Ovary (tissue), 9 donors: Measurements from ENCODE around the gene CYSTM1. TPM values are rescaled to one million over a fixed set of nuclear protein-coding genes. Genes with fewer than 3 reads are reported as not detected.
"Not testable (repeated sequence)": the region's sequence is repeated elsewhere in the genome, so short reads cannot be mapped to it uniquely, and the experiment has no call there.

Experiments used
- DNase-seq, 5 donors: peaks; one replicate each; pipeline ENCODE4 v3.0.0-alpha.2; 2019 to 2020
- H3K27ac ChIP-seq, 2 donors: fragments of 200-600 bp; one replicate each; pipeline versions ENCODE4 v1.5.1 to v1.8.0; 2019 to 2022
- H3K27me3 ChIP-seq: fragments of 200-600 bp; one replicate; pipeline ENCODE4 v1.8.0; 2022
- H3K36me3 ChIP-seq: fragments of 200-600 bp; sonication (generic); one replicate; pipeline ENCODE4 v1.5.1; 2019
- H3K4me1 ChIP-seq: one replicate; pipeline ENCODE4 v1.8.1; 2013; ENCODE audit warnings: mild to moderate bottlenecking, moderate library complexity; ENCODE audit not compliant: insufficient read depth
- H3K4me3 ChIP-seq: fragments of 200-600 bp; sonication (generic); one replicate; pipeline ENCODE4 v1.5.1; 2017
- H3K9me3 ChIP-seq, 2 donors: fragments of 200-600 bp in 1 of 2; sonication (generic) in 1 of 2; one replicate each; pipeline versions ENCODE4 v1.5.1 to v1.8.1; 2013 to 2019; ENCODE audit warnings: mild to moderate bottlenecking in 1 of 2, moderate library complexity in 1 of 2
- CTCF ChIP-seq, 3 donors: fragments of 450-650 bp in 2 of 3; fragments of 200-600 bp in 1 of 3; IDR thresholded peaks; one replicate each; pipeline versions ENCODE4 v1.5.1 to v1.8.0; 2016 to 2022; ENCODE audit warnings: antibody characterized with exemption in 3 of 3, mild to moderate bottlenecking in 1 of 3
- EP300 ChIP-seq: sonication (generic); formaldehyde crosslinking; IDR thresholded peaks from one replicate; pipeline ENCODE4 v1.6.1; 2017; ENCODE audit warnings: antibody characterized with exemption
- POLR2A ChIP-seq: fragments of 450-650 bp; IDR thresholded peaks from one replicate; pipeline ENCODE4 v1.6.1; 2017; ENCODE audit warnings: antibody characterized with exemption, mild to moderate bottlenecking, moderate library complexity
- WGBS, 3 donors: extraction: QIAGEN DNeasy Blood & Tissue Kit in 1 of 3; methylation state at CpG; one replicate each; pipeline versions ENCODE4 v1.1.5 to v1.1.7; 2013 to 2017; 5-methylcytosine and 5-hydroxymethylcytosine counted together
- intact Hi-C, 4 donors: fragments of 100-400 bp; cut with DNase I; formaldehyde crosslinking; loops; one replicate each; pipeline versions ENCODE4 v1.11.0 to v1.15.1; 2022 to 2023
- polyA plus RNA-seq, 2 donors: library from polyadenylated mRNA; stranded (reverse); fragments of 200-250 nt in 1 of 2; fragments of 350-450 nt in 1 of 2; fragmentation: Illumina TruSeq in 1 of 2; extraction: RNeasy Lipid Tissue Mini Kit (QIAGEN cat#74804) in 1 of 2; gene quantifications; one replicate each; pipeline ENCODE4 v1.2.3, GENCODE V29; 2013 to 2014
- total RNA-seq, 7 donors: library from RNA; depleted of rRNA in 2 of 7; stranded (reverse); fragments of >200 nt in 2 of 7; fragmentation: NEBNext Ultra II Directional in 3 of 7; extraction: Animal tissue kit (Norgen Biotek cat#: 25700) in 3 of 7; gene quantifications; one replicate each; pipeline versions ENCODE4 v1.1.0 to v1.2.4, GENCODE V29; 2016 to 2023
- donor health status: DM: no; HTN: no; CAD: no; lungs with moderate emphysema.
- donor health status: DM: no; HTN: no; CAD: no.
- donor health status: Bipolar disorder and iron deficiency.
- donor health status: DM: yes; HTN: yes; CAD: no.
- donor health status: DM: no; HTN: no; CAD: no.
- donor health status: DM: yes; HTN: yes; CAD: no.

CYSTM1 gene
- total and polyA plus RNA-seq, 9 donors: 24.6 to 143 (median 40.5) TPM

- no peaks in the 10 kb centered on the region for H3K4me1 ChIP-seq
- WGBS, 3 donors: 67 to 85% (median 82%) methylated on average over 7 of the region's 7 CpGs
- H3K4me3 ChIP-seq: no peak overlapping the region
- DNase-seq: no peak
- no peak overlapping the region for H3K27ac ChIP-seq
- H3K27me3 ChIP-seq: no peaks in the 10 kb centered on the region
- no peak for TF ChIP-seq CTCF (IDR thresholded peaks at IDR 0.05)
- TF ChIP-seq POLR2A: no peak
- no peak for TF ChIP-seq EP300
- no peaks in the 10 kb centered on the region for H3K36me3 ChIP-seq
- no peaks in the 10 kb centered on the region for H3K9me3 ChIP-seq
- intact Hi-C loops: loop anchor here in 3 of 4 donors (5.0 to 10.0 kb wide), 2 partner anchors 69 to 367 kb away; no protein-coding TSS in a partner anchor
These were observed 23.6 kb upstream of the CYSTM1 start for GRCh38 chr5:140151144-140152021.

- 74 to 80% (median 74%) methylated on average over 22 to 23 of the region's 23 CpGs for WGBS, 3 donors
- no peaks in the 10 kb centered on the region for H3K27me3 ChIP-seq
- no peak overlapping the region for H3K4me3 ChIP-seq
- H3K4me1 ChIP-seq: no peaks in the 10 kb centered on the region
- no peak for DNase-seq
- intact Hi-C loops: loop anchor here in 3 of 4 donors (5.0 to 10.0 kb wide), 2 partner anchors 70 to 368 kb away; no protein-coding TSS in a partner anchor
- H3K9me3 ChIP-seq: no peaks in the 10 kb centered on the region
- no peak overlapping the region for H3K27ac ChIP-seq
- no peaks in the 10 kb centered on the region for H3K36me3 ChIP-seq
- TF ChIP-seq CTCF (IDR thresholded peaks at IDR 0.05) (no peak), EP300 (no peak), POLR2A (no peak)
These were observed 22.7 kb upstream of the CYSTM1 start for GRCh38 chr5:140152022-140152999.

- Histone ChIP-seq H3K27ac (no peak overlapping the region), H3K9me3 (no peaks in the 10 kb centered on the region), H3K4me3 (no peak overlapping the region), H3K4me1 (no peaks in the 10 kb centered on the region), H3K27me3 (no peaks in the 10 kb centered on the region), H3K36me3 (no peaks in the 10 kb centered on the region)
- TF ChIP-seq POLR2A (no peak), EP300 (no peak), CTCF (IDR thresholded peaks at IDR 0.05) (no peak)
- intact Hi-C loops: loop anchor here in 3 of 4 donors (5.0 to 10.0 kb wide), 2 partner anchors 71 to 368 kb away; no protein-coding TSS in a partner anchor
- WGBS, 3 donors: 59 to 64% (median 59%) methylated on average over 7 of the region's 7 CpGs
- DNase-seq: no peak
These were observed 21.7 kb upstream of the CYSTM1 start for GRCh38 chr5:140153255-140153654.

- Histone ChIP-seq H3K27me3 (no peaks in the 10 kb centered on the region), H3K4me3 (no peak overlapping the region), H3K36me3 (no peaks in the 10 kb centered on the region), H3K9me3 (no peaks in the 10 kb centered on the region), H3K4me1 (no peaks in the 10 kb centered on the region), H3K27ac (no peak overlapping the region)
- no peak for DNase-seq
- WGBS, 3 donors: 54 to 74% (median 73%) methylated on average over 8 of the region's 8 CpGs
- intact Hi-C loops: loop anchor here in 3 of 4 donors (5.0 to 10.0 kb wide), 2 partner anchors 72 to 369 kb away; no protein-coding TSS in a partner anchor
- TF ChIP-seq EP300: no peak
- no peak for TF ChIP-seq POLR2A
- no peak for TF ChIP-seq CTCF (IDR thresholded peaks at IDR 0.05)
These were observed 21.1 kb upstream of the CYSTM1 start for GRCh38 chr5:140153905-140154304.

GRCh38 chr5:140154710-140155381, 20.1 kb upstream of the CYSTM1 start:
- DNase-seq, H3K4me3 ChIP-seq, H3K4me1 ChIP-seq, H3K27ac ChIP-seq, H3K9me3 ChIP-seq, H3K36me3 ChIP-seq, H3K27me3 ChIP-seq: not testable (repeated sequence)
- 85 to 92% (median 90%) methylated on average over 21 of the region's 21 CpGs for WGBS, 3 donors
- intact Hi-C loops: loop anchor here (5.0 to 10.0 kb wide), 3 partner anchors 73 to 370 kb away; no protein-coding TSS in a partner anchor
